NCI-H510A treated with DMSO at 0.1 percent for 48 hours (cell line): ENCODE data around the gene UGGT1.
"Not testable (repeated sequence)": the region's sequence is repeated elsewhere in the genome, so short reads cannot be mapped to it uniquely, and the experiment has no call there.

Experiments used
- DNase-seq: peaks from one replicate; lab custom pipeline; 2025; lab: John Stamatoyannopoulos, UW

Gene UGGT1

GRCh38 chr2:128177315-128177714, 86.3 kb downstream of the UGGT1 start:
- no peak for DNase-seq

- no peak for DNase-seq
Measured at GRCh38 chr2:128178149-128178649, 87.2 kb downstream of the UGGT1 start.

GRCh38 chr2:128178650-128179460, 87.9 kb downstream of the UGGT1 start:
- peak; percentile 9 for DNase-seq

GRCh38 chr2:128179461-128179755, 88.4 kb downstream of the UGGT1 start:
- no peak for DNase-seq

GRCh38 chr2:128180031-128180430, 89.0 kb downstream of the UGGT1 start:
- DNase-seq = no peak

GRCh38 chr2:128185576-128185975, 94.6 kb downstream of the UGGT1 start:
- DNase-seq = no peak

- peak; percentile 36 for DNase-seq
Measured at GRCh38 chr2:128187032-128187654, 96.1 kb downstream of the UGGT1 start.

GRCh38 chr2:128195435-128195984, 104.5 kb downstream of the UGGT1 start:
- peak; percentile 31 for DNase-seq

- peak; percentile 48 for DNase-seq
Measured at GRCh38 chr2:128196026-128196425, 105.0 kb downstream of the UGGT1 start.

- DNase-seq = peak; percentile 60
Measured at GRCh38 chr2:128196471-128196931, 105.5 kb downstream of the UGGT1 start.

GRCh38 chr2:128197059-128197458, 106.1 kb downstream of the UGGT1 start:
- no peak for DNase-seq

GRCh38 chr2:128198656-128199055, 107.7 kb downstream of the UGGT1 start:
- no peak for DNase-seq

GRCh38 chr2:128199141-128199540, 108.1 kb downstream of the UGGT1 start:
- DNase-seq = no peak

- no peak for DNase-seq
Measured at GRCh38 chr2:128202791-128203190, 111.8 kb downstream of the UGGT1 start.

- DNase-seq = no peak
Measured at GRCh38 chr2:128206245-128206644, 115.2 kb downstream of the UGGT1 start.

- no peak for DNase-seq
Measured at GRCh38 chr2:128208023-128208422, 117.0 kb downstream of the UGGT1 start.

GRCh38 chr2:128208631-128209324, 117.8 kb downstream of the UGGT1 start:
- not testable (repeated sequence) for DNase-seq

GRCh38 chr2:128214251-128214650, 123.3 kb downstream of the UGGT1 start:
- DNase-seq = no peak

GRCh38 chr2:128214866-128215460, 124.0 kb downstream of the UGGT1 start:
- peak; percentile 23 for DNase-seq

- no peak for DNase-seq
Measured at GRCh38 chr2:128215897-128216642, 125.1 kb downstream of the UGGT1 start.

- no peak for DNase-seq
Measured at GRCh38 chr2:128217671-128218070, 126.7 kb downstream of the UGGT1 start.
